Articular chondrocyte of knee joint (primary cell): ENCODE results near the gene LAMC2. TPM values are rescaled to one million over a fixed set of nuclear protein-coding genes. Genes with fewer than 3 reads are reported as not detected.

Experiments used
- total RNA-seq: library from RNA; depleted of rRNA; stranded (reverse); fragments of >200 nt; gene quantifications from 2 replicates; pipeline ENCODE4 v1.2.3, GENCODE V29; 2012

The LAMC2 gene
- total RNA-seq: 1.4 and 4.8 TPM in 2 replicates

GRCh38 chr1:183185941-183186490 lies at the start of gene LAMC2:
Gene LAMC2 (plus strand): TSS chr1:183186264. CDS start chr1:183186353, 89 bp downstream.

Other genes with a start within 250 kb of the LAMC2 start
- gene SHCBP1L, start 233.1 kb upstream of the LAMC2 start, total RNA-seq: 0.11 and 0.13 TPM in 2 replicates
- 237 and 238 TPM in 2 replicates for gene LAMC1, start 162.8 kb upstream of the LAMC2 start, total RNA-seq
- gene NMNAT2, start 232.1 kb downstream of the LAMC2 start, total RNA-seq: 0.11 TPM in 1 of 2 replicates, not detected in the other